PC-3 (cell line): ENCODE measurements around the gene N4BP2L1. TPM values are rescaled to one million over a fixed set of nuclear protein-coding genes. Genes with fewer than 3 reads are reported as not detected.

ENCODE experiments used
- ATAC-seq: fragments of 200-7000 bp; cut with Tn5 transposase; 2 replicates; pipeline ENCODE4 v1.9.1; 2020; ENCODE audit warnings: mild to moderate bottlenecking, moderate library complexity
- BruUV-seq: library from RNA; stranded (reverse); fragments of 400-500 nt; replicated peaks from 2 replicates; lab custom pipeline; 2021; lab: Mats Ljungman, UMichigan
- CTCF ChIA-PET: fragments of 300-600 bp; sonication (Branson Sonifier 250); formaldehyde crosslinking; loops from one replicate; lab custom pipeline; 2022; ENCODE audit warnings: antibody characterized with exemption; lab: Charles Lee
- POLR2A ChIA-PET: fragments of 300-600 bp; sonication (Branson Sonifier 250); formaldehyde crosslinking; loops from one replicate; lab custom pipeline; 2022; ENCODE audit warnings: antibody characterized with exemption; ENCODE audit not compliant: unreplicated experiment; lab: Charles Lee
- DNase-seq: peaks from one replicate; pipeline ENCODE4 v3.0.0-alpha.2; 2015
- H2AFZ ChIP-seq: fragments of 300-600 bp; sonication (generic); 2 replicates; pipeline ENCODE4 v1.6.0; 2016; ENCODE audit warnings: antibody characterized with exemption, low read length
- H3F3A ChIP-seq: fragments of 300-600 bp; sonication (generic); one replicate; pipeline ENCODE4 v1.6.0; 2017; ENCODE audit warnings: antibody characterized with exemption, low read length, control low read depth, mild to moderate bottlenecking; ENCODE audit not compliant: unreplicated experiment
- H3K27ac ChIP-seq: fragments of 300-600 bp; sonication (generic); 2 replicates; pipeline ENCODE4 v1.5.1; 2016; ENCODE audit warnings: mild to moderate bottlenecking, low read length
- H3K27me3 ChIP-seq: fragments of 300-600 bp; sonication (generic); 2 replicates; pipeline ENCODE4 v1.6.1; 2016; ENCODE audit warnings: low read length, mixed read lengths
- H3K36me3 ChIP-seq: fragments of 300-600 bp; sonication (generic); 2 replicates; pipeline ENCODE4 v1.6.1; 2016; ENCODE audit warnings: low read depth, mixed run types, low read length, mixed read lengths
- H3K4me1 ChIP-seq: fragments of 300-600 bp; sonication (generic); 2 replicates; pipeline ENCODE4 v1.5.1; 2016; ENCODE audit warnings: low read length; ENCODE audit not compliant: insufficient read depth
- H3K4me2 ChIP-seq: fragments of 300-600 bp; sonication (generic); 2 replicates; pipeline ENCODE4 v1.6.0; 2016; ENCODE audit warnings: low read length
- H3K4me3 ChIP-seq: fragments of 300-600 bp; sonication (generic); 2 replicates; pipeline ENCODE4 v1.5.1; 2016; ENCODE audit warnings: mild to moderate bottlenecking, low read length, mixed read lengths
- H3K79me2 ChIP-seq: fragments of 300-600 bp; sonication (generic); 2 replicates; pipeline ENCODE4 v1.6.1; 2017; ENCODE audit warnings: low read length, mixed read lengths
- H3K9ac ChIP-seq: fragments of 300-600 bp; sonication (generic); 2 replicates; pipeline ENCODE4 v1.6.0; 2016; ENCODE audit warnings: mild to moderate bottlenecking, low read length
- H3K9me2 ChIP-seq: fragments of 300-600 bp; sonication (generic); replicated peaks from 2 replicates; pipeline ENCODE4 v1.6.1; 2016; ENCODE audit warnings: mixed run types, low read length, mixed read lengths
- H3K9me3 ChIP-seq: fragments of 300-600 bp; sonication (generic); 2 replicates; pipeline ENCODE4 v1.6.1; 2016; ENCODE audit warnings: low read length, mixed read lengths
- H4K20me1 ChIP-seq: fragments of 300-600 bp; sonication (generic); 2 replicates; pipeline ENCODE4 v1.6.1; 2016; ENCODE audit warnings: low read length, mixed read lengths
- CTCF ChIP-seq: fragments of 300-600 bp; sonication (generic); conservative IDR thresholded peaks from 2 replicates; pipeline ENCODE4 v1.5.1; 2017; ENCODE audit warnings: antibody characterized with exemption, low read depth, mild to moderate bottlenecking, low read length
- EZH2 ChIP-seq: fragments of 300-600 bp; sonication (generic); IDR thresholded peaks from one replicate; pipeline ENCODE4 v1.6.1; 2017; ENCODE audit warnings: antibody characterized with exemption, mild to moderate bottlenecking, low read length; ENCODE audit not compliant: unreplicated experiment
- EZH2phosphoT487 ChIP-seq: fragments of 300-600 bp; sonication (generic); IDR thresholded peaks from 2 replicates; pipeline ENCODE4 v1.6.1; 2018; ENCODE audit warnings: mild to moderate bottlenecking, antibody characterized with exemption, low read length, borderline replicate concordance
- intact Hi-C: fragments of 100-400 bp; cut with micrococcal nuclease; formaldehyde crosslinking; loops from 2 replicates; pipeline ENCODE4 v1.9.0; 2023
- total RNA-seq: library from RNA; depleted of rRNA; stranded (reverse); fragments of >200 nt; gene quantifications from 2 replicates; pipeline ENCODE4 v1.2.3, GENCODE V29; 2014

Gene N4BP2L1
- total RNA-seq, 1 experiment from 2014 or later, result 0.15 TPM

- no peak overlapping the region for H3K27ac ChIP-seq
- H3F3A ChIP-seq, result no peaks in the 10 kb centered on the region
- no peak for TF ChIP-seq EZH2
- TF ChIP-seq CTCF, result no peak
- TF ChIP-seq EZH2phosphoT487, result no peak
- H2AFZ ChIP-seq, result no peak overlapping the region
- no peak for DNase-seq
- H3K9me2 ChIP-seq, result no peaks in the 10 kb centered on the region
- H4K20me1 ChIP-seq, result no peaks in the 10 kb centered on the region
- ChIA-PET POLR2A (no interaction called here), CTCF (no interaction called here)
- H3K27me3 ChIP-seq, result no peaks in the 10 kb centered on the region
- BruUV-seq, result no TSS peak
- no peak overlapping the region for H3K9ac ChIP-seq
- no peak overlapping the region for H3K4me3 ChIP-seq
- ATAC-seq, result no peak
- no peak overlapping the region for H3K4me2 ChIP-seq
- peaks cover 1% of the 10 kb centered on the region; the same call in 1 of the 2 replicates for H3K36me3 ChIP-seq
- no peaks in the 10 kb centered on the region for H3K4me1 ChIP-seq
- no peaks in the 10 kb centered on the region for H3K79me2 ChIP-seq
- no peaks in the 10 kb centered on the region for H3K9me3 ChIP-seq
- intact Hi-C loops, result no loop called here
Observed at GRCh38 chr13:32384702-32385101, 43.2 kb downstream of the N4BP2L1 start.

- BruUV-seq, result no TSS peak
- no peak for TF ChIP-seq EZH2phosphoT487
- no peak for TF ChIP-seq CTCF
- no peak for TF ChIP-seq EZH2
- Histone ChIP-seq H3F3A (no peaks in the 10 kb centered on the region), H3K36me3 (peaks cover 4% of the 10 kb centered on the region; the same call in 1 of the 2 replicates), H3K4me1 (no peaks in the 10 kb centered on the region), H3K9ac (no peak overlapping the region), H3K4me3 (no peak overlapping the region), H3K9me3 (no peaks in the 10 kb centered on the region), H3K27ac (no peak overlapping the region), H3K79me2 (no peaks in the 10 kb centered on the region), H3K27me3 (no peaks in the 10 kb centered on the region), H3K9me2 (no peaks in the 10 kb centered on the region), H3K4me2 (no peak overlapping the region), H4K20me1 (no peaks in the 10 kb centered on the region), H2AFZ (no peak overlapping the region)
- CTCF ChIA-PET, result no interaction called here
- DNase-seq, result no peak
- ATAC-seq, result no peak
- intact Hi-C loops, result no loop called here
- POLR2A ChIA-PET, result no interaction called here
Observed at GRCh38 chr13:32383836-32384618, 43.9 kb downstream of the N4BP2L1 start.

- no TSS peak for BruUV-seq
- no peak overlapping the region for H3K4me2 ChIP-seq
- no peaks in the 10 kb centered on the region for H3K79me2 ChIP-seq
- peaks cover 4% of the 10 kb centered on the region; the same call in 1 of the 2 replicates for H3K36me3 ChIP-seq
- H3F3A ChIP-seq, result no peaks in the 10 kb centered on the region
- ATAC-seq (no peak), DNase-seq (peak; percentile 4)
- no peak overlapping the region for H3K9ac ChIP-seq
- no peaks in the 10 kb centered on the region for H3K27me3 ChIP-seq
- no peaks in the 10 kb centered on the region for H4K20me1 ChIP-seq
- intact Hi-C loops, result no loop called here
- no peaks in the 10 kb centered on the region for H3K9me3 ChIP-seq
- no peak overlapping the region for H3K4me3 ChIP-seq
- no peak overlapping the region for H2AFZ ChIP-seq
- POLR2A ChIA-PET, result no interaction called here
- CTCF ChIA-PET, result no interaction called here
- no peaks in the 10 kb centered on the region for H3K9me2 ChIP-seq
- H3K27ac ChIP-seq, result no peak overlapping the region
- H3K4me1 ChIP-seq, result no peaks in the 10 kb centered on the region
- TF ChIP-seq CTCF, result peak; percentile 43; the same call in 1 of the 2 replicates
- TF ChIP-seq EZH2, result no peak
Observed at GRCh38 chr13:32381539-32381938, 46.4 kb downstream of the N4BP2L1 start.
